Testis (tissue), 3 donors: ENCODE measurements around the gene KCNE1. TPM values are rescaled to one million over a fixed set of nuclear protein-coding genes. Genes with fewer than 3 reads are reported as not detected.

Source experiments
- DNase-seq: peaks from one replicate; pipeline ENCODE4 v3.0.0-alpha.2; 2019
- H3K27ac ChIP-seq, 2 donors: fragments of 200-600 bp; sonication (generic); one replicate each; pipeline ENCODE4 v1.5.1; 2019
- H3K27me3 ChIP-seq: fragments of 200-600 bp; sonication (generic); one replicate; pipeline ENCODE4 v1.5.1; 2019
- H3K36me3 ChIP-seq: fragments of 200-600 bp; sonication (generic); one replicate; pipeline ENCODE4 v1.5.1; 2017; ENCODE audit warnings: low read depth; ENCODE audit errors: missing control alignments
- H3K4me1 ChIP-seq: fragments of 200-600 bp; sonication (generic); one replicate; pipeline ENCODE4 v1.5.1; 2019
- H3K4me3 ChIP-seq, 2 donors: fragments of 200-600 bp; sonication (generic); one replicate each; pipeline ENCODE4 v1.5.1; 2017 to 2019
- H3K9me3 ChIP-seq: fragments of 200-600 bp; sonication (generic); one replicate; pipeline ENCODE4 v1.5.1; 2017
- POLR2A ChIP-seq: fragments of 450-650 bp; IDR thresholded peaks from one replicate; pipeline ENCODE4 v1.6.1; 2017; ENCODE audit warnings: antibody characterized with exemption, mild to moderate bottlenecking, moderate library complexity
- WGBS, 2 donors: methylation state at CpG; one replicate each; pipeline ENCODE4 v1.1.5; 2018; 5-methylcytosine and 5-hydroxymethylcytosine counted together
- intact Hi-C: fragments of 100-400 bp; cut with DNase I; formaldehyde crosslinking; loops from one replicate; pipeline ENCODE4 v1.15.1; 2023; ENCODE audit warnings: low total_unique reads
- polyA plus RNA-seq: library from polyadenylated mRNA; stranded (reverse); fragments of 350-450 nt; fragmentation: Illumina TruSeq; extraction: RNeasy Lipid Tissue Mini Kit (QIAGEN cat#74804); gene quantifications from one replicate; pipeline ENCODE4 v1.2.3, GENCODE V29; 2014; ENCODE audit warnings: low read depth, low replicate concordance; ENCODE audit not compliant: insufficient read depth
- total RNA-seq, 2 donors: library from RNA; depleted of rRNA; stranded (reverse); fragments of >200 nt; gene quantifications; one replicate each; pipeline ENCODE4 v1.2.3, GENCODE V29; 2016
- TF ChIP-seq, protein P1 (sequence below), 3 experiments: fragments of 450-650 bp in 2 of 3; fragments of 200-600 bp in 1 of 3; sonication (generic) in 1 of 3; IDR thresholded peaks; one replicate each; pipeline ENCODE4 v1.5.1; 2016 to 2019; ENCODE audit warnings: antibody characterized with exemption in 3 of 3, mild to moderate bottlenecking in 2 of 3, moderate library complexity in 1 of 3

The KCNE1 gene
- total and polyA plus RNA-seq, 3 donors from 2014 or later = 7.3 to 16.7 (median 12.4) TPM

DNA sequence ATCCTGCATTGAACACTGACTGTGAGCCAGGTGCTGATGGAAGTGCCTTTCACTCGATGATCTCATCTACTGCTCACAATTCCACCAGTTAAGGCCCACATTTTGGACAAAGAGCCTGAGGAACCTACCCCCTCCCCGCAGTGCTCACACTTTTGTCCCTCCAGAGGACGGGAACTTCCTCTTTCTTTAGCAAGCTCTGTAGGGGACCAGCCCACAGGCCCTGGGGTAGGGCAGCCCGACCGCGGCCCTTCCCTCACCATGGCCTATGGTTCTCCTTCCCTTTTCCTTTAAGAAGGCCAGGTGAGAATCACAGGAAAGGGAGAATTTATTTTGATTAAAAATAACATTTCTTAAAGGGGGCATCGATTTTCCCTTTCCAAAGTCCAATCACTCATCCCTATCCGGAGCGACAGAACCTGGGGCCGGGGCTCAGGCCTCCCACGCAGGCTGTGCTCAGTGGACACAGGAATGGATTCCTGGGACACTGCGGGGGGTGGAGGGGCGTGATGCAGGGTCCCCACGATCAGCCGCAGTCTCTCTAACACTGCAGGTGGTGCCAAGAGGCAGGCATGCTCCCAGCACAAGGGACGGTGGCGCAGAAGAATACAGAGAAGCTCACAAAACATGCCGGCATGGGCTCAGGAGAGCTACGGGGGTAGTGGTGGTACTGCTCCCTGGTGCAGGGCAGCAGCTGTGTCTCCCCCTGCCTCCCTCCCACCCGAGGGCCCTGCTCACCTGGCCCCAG, 8.9 kb upstream of the KCNE1 start:
- WGBS, 2 donors = 93 to 94% methylated on average over 18 to 20 of the region's 20 CpGs
- no peaks in the 10 kb centered on the region for H3K9me3 ChIP-seq
- intact Hi-C loops = no loop called here
- DNase-seq = no peak
- TF ChIP-seq POLR2A = no peak
- TF ChIP-seq, protein P1, sequence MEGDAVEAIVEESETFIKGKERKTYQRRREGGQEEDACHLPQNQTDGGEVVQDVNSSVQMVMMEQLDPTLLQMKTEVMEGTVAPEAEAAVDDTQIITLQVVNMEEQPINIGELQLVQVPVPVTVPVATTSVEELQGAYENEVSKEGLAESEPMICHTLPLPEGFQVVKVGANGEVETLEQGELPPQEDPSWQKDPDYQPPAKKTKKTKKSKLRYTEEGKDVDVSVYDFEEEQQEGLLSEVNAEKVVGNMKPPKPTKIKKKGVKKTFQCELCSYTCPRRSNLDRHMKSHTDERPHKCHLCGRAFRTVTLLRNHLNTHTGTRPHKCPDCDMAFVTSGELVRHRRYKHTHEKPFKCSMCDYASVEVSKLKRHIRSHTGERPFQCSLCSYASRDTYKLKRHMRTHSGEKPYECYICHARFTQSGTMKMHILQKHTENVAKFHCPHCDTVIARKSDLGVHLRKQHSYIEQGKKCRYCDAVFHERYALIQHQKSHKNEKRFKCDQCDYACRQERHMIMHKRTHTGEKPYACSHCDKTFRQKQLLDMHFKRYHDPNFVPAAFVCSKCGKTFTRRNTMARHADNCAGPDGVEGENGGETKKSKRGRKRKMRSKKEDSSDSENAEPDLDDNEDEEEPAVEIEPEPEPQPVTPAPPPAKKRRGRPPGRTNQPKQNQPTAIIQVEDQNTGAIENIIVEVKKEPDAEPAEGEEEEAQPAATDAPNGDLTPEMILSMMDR (IDR thresholded peaks at IDR 0.05) = no peak
- H3K36me3 ChIP-seq = no peaks in the 10 kb centered on the region
- peaks cover 23% of the 10 kb centered on the region for H3K4me1 ChIP-seq
- no peaks in the 10 kb centered on the region for H3K27me3 ChIP-seq
- no peak overlapping the region for H3K4me3 ChIP-seq
- no peak overlapping the region for H3K27ac ChIP-seq

DNA sequence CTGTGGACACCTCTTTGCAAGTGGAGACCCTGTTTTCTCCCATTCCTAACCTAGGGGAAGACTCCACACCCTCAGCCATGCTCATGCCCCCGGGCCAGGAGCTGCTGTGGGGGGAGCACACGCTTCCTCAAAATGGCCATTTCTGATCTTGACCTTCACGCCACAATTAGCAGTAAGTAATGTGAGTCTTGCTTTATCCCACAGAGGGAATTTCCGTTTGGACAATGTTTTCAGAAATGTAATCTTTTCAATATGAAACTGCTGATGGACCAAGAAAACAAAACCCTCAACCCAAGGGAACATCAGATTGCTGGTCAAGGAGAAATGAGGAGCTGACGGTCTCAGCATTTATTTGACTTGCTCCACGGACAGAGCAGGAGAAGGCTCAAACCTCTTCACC, 8.3 kb upstream of the KCNE1 start:
- peaks cover 16% of the 10 kb centered on the region for H3K4me1 ChIP-seq
- TF ChIP-seq, protein P1 (IDR thresholded peaks at IDR 0.05) = no peak
- no peak for TF ChIP-seq POLR2A
- no peak overlapping the region for H3K27ac ChIP-seq
- H3K36me3 ChIP-seq = no peaks in the 10 kb centered on the region
- DNase-seq = no peak
- H3K4me3 ChIP-seq = no peak overlapping the region
- no peaks in the 10 kb centered on the region for H3K27me3 ChIP-seq
- H3K9me3 ChIP-seq = no peaks in the 10 kb centered on the region
- 87 to 89% methylated on average over 6 of the region's 6 CpGs for WGBS, 2 donors
- intact Hi-C loops = no loop called here

DNA sequence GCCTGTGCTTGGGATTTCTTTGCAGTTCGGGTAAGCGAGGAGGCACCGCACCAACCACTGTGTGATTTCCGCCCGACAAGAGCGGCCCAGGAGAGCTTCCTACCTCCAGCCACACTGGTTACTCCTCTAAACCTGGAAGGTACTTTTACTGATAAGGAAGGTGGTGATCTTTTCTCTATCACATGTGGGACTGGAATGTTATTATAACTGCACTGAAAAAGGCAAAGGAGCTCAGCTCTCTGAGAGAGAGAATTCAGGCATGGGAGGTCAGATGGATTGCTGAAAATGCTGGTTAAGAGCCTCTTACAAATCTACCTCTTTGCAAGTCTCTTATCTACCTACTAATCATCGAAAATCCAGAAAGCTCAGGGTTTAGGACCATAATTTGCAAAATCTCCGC, 7.7 kb upstream of the KCNE1 start:
- Histone ChIP-seq H3K27ac (no peak overlapping the region), H3K36me3 (no peaks in the 10 kb centered on the region), H3K4me1 (peaks cover 10% of the 10 kb centered on the region), H3K9me3 (no peaks in the 10 kb centered on the region), H3K4me3 (no peak overlapping the region), H3K27me3 (no peaks in the 10 kb centered on the region)
- WGBS, 2 donors = 92 to 97% methylated on average over 8 of the region's 8 CpGs
- no peak for DNase-seq
- TF ChIP-seq, protein P1 (IDR thresholded peaks at IDR 0.05) = no peak
- TF ChIP-seq POLR2A = no peak
- intact Hi-C loops = no loop called here

DNA sequence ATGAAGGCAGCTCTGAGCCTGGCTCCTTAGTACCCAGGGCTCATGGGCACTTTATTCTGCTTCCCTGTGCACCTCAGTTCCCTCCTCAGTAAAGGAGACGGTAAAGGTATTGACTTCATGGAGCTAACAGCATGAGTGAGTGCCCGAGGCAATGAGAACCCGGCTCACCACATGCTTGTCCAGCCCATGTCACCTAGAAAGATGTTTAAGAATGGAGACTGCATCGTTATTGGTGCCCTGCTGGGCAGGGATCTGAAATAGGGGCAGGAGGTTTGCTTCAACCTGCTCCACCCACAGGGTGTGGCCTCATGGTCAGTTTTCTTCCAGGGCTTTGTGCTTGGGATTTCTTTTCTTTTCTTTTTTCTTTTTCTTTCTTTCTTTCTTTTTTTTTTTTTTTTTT, 7.0 kb upstream of the KCNE1 start:
- peaks cover 8% of the 10 kb centered on the region for H3K4me1 ChIP-seq
- DNase-seq = no peak
- H3K4me3 ChIP-seq = no peak overlapping the region
- intact Hi-C loops = no loop called here
- H3K9me3 ChIP-seq = no peaks in the 10 kb centered on the region
- H3K27me3 ChIP-seq = no peaks in the 10 kb centered on the region
- WGBS, 2 donors = 83 to 89% methylated on average over 4 of the region's 4 CpGs
- no peak overlapping the region for H3K27ac ChIP-seq
- TF ChIP-seq, protein P1 (IDR thresholded peaks at IDR 0.05) = no peak
- TF ChIP-seq POLR2A = no peak
- no peaks in the 10 kb centered on the region for H3K36me3 ChIP-seq

DNA sequence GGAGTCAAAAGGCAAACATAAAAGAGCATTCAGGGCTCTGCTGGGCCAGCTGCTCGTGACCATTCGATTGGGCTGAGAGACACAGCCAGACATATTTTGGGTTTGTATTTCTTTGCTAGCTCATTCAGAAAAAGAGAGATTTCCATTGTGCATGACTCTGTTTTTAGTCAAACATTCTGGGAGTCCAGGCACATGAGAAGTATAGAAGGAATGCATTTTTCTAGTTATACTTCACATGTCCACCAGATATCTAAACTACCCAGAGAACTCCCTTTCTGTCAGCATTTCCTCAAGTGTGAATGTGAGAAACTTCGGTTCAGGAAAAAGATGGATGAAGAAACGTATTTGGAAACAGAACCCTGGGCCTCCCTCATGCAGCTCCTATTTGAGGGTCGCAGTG, 6.3 kb upstream of the KCNE1 start:
- no peak overlapping the region for H3K4me3 ChIP-seq
- DNase-seq = no peak
- no peaks in the 10 kb centered on the region for H3K27me3 ChIP-seq
- H3K27ac ChIP-seq = no peak overlapping the region
- peaks cover 8% of the 10 kb centered on the region for H3K4me1 ChIP-seq
- no peaks in the 10 kb centered on the region for H3K36me3 ChIP-seq
- TF ChIP-seq POLR2A = no peak
- TF ChIP-seq, protein P1 (IDR thresholded peaks at IDR 0.05) = no peak
- 89 to 90% methylated on average over 5 of the region's 5 CpGs for WGBS, 2 donors
- intact Hi-C loops = no loop called here
- H3K9me3 ChIP-seq = no peaks in the 10 kb centered on the region
